ENCODE measurements around the gene MEI1. TPM values are rescaled to one million over a fixed set of nuclear protein-coding genes. Genes with fewer than 3 reads are reported as not detected.

The MEI1 gene
- total and polyA plus RNA-seq, 2 of the 4 experiments (the other 2 are of a cell fraction): 0.90 to 2.6 TPM

- no peak for DNase-seq
- no peak overlapping the region for H4K91ac ChIP-seq (ENCODE audit: insufficient read depth, low read depth, low read length)
- H3K4ac ChIP-seq (ENCODE audit: low read depth, low read length): no peak overlapping the region
- H3K9me3 ChIP-seq (ENCODE audit: control insufficient read depth, insufficient read depth, low read length): no peaks in the 10 kb centered on the region
- no peak overlapping the region for H2AFZ ChIP-seq (replicated peaks; ENCODE audit: low read length, poor library complexity)
- ChIA-PET CTCF (no interaction called here), POLR2A (ENCODE audit: unreplicated experiment) (no interaction called here)
- no peak overlapping the region for H3K14ac ChIP-seq (replicated peaks; ENCODE audit: low read depth, low read length)
- H2AK5ac ChIP-seq (ENCODE audit: low read depth, low read length): no peak overlapping the region
- H3K18ac ChIP-seq (ENCODE audit: low read depth, low read length): no peak overlapping the region
- peaks cover 13% of the 10 kb centered on the region for H4K20me1 ChIP-seq (ENCODE audit: insufficient read depth, low read length)
- no peak overlapping the region for H3K9ac ChIP-seq (ENCODE audit: low read depth, low read length)
- no peak overlapping the region for H3K4me2 ChIP-seq (ENCODE audit: low read depth, low read length)
- H3K23ac ChIP-seq (ENCODE audit: low read depth, low read length): no peak overlapping the region
- H3K27ac ChIP-seq (ENCODE audit: insufficient read depth, low read length): no peak overlapping the region
- TF ChIP-seq SMC3 (IDR thresholded peaks at IDR 0.05; ENCODE audit: low read depth, low read length) (no peak), CTCF (conservative IDR thresholded peaks at IDR 0.05; ENCODE audit: low read depth, low read length) (no peak), BHLHE40 (IDR thresholded peaks at IDR 0.05; ENCODE audit: low read depth, low read length) (no peak), MAZ (IDR thresholded peaks at IDR 0.05; ENCODE audit: borderline replicate concordance, low read depth, low read length) (no peak), FOS (IDR thresholded peaks at IDR 0.05; ENCODE audit: low read depth, low read length) (no peak), MXI1 (IDR thresholded peaks at IDR 0.05; ENCODE audit: borderline replicate concordance, low read depth, low read length) (no peak), MAFK (IDR thresholded peaks at IDR 0.05; ENCODE audit: low read depth, low read length) (no peak), RAD21 (IDR thresholded peaks at IDR 0.05; ENCODE audit: low read length) (no peak), POLR2A (IDR thresholded peaks at IDR 0.05; ENCODE audit: low read depth, low read length) (no peak), NFE2L2 (IDR thresholded peaks at IDR 0.05; ENCODE audit: low read depth, low read length) (no peak), USF2 (IDR thresholded peaks at IDR 0.05; ENCODE audit: low read depth, low read length) (no peak), RFX5 (IDR thresholded peaks at IDR 0.05; ENCODE audit: low read depth, low read length) (no peak), RCOR1 (IDR thresholded peaks at IDR 0.05; ENCODE audit: insufficient replicate concordance, low read length) (no peak), CEBPB (IDR thresholded peaks at IDR 0.05; ENCODE audit: low read depth, low read length) (no peak), ELK1 (IDR thresholded peaks at IDR 0.05; ENCODE audit: borderline replicate concordance, low read depth, low read length) (no peak), CHD1 (IDR thresholded peaks at IDR 0.05; ENCODE audit: low read depth, low read length) (no peak)
- H3K4me3 ChIP-seq (ENCODE audit: insufficient read depth, low read depth, low read length): no peak overlapping the region
- no peak overlapping the region for H2BK120ac ChIP-seq (ENCODE audit: low read depth, low read length)
- in situ Hi-C loops (cut with MboI; ENCODE audit: low sequenced_read_pairs): no loop called here
- peaks cover 9% of the 10 kb centered on the region for H3K9me1 ChIP-seq (ENCODE audit: insufficient read depth, low read length)
- dilution Hi-C loops (cut with HindIII; ENCODE audit: low sequenced_read_pairs, unreplicated experiment): no loop called here
- no peak overlapping the region for H2BK5ac ChIP-seq (ENCODE audit: low read depth, low read length, poor library complexity, severe bottlenecking)
- H4K5ac ChIP-seq (ENCODE audit: low read depth, low read length): no peak overlapping the region
- H3K56ac ChIP-seq (ENCODE audit: extremely low read depth, insufficient read depth, low read length): no peak overlapping the region
- no peak overlapping the region for H4K8ac ChIP-seq (ENCODE audit: low read depth in 2 of 2, low read length in 2 of 2)
- H2BK20ac ChIP-seq (ENCODE audit: low read depth, low read length): no peak overlapping the region
- no peak for ATAC-seq (ENCODE audit: low read depth)
- H3K36me3 ChIP-seq (ENCODE audit: control insufficient read depth, insufficient read depth, low read length): peaks cover 25% of the 10 kb centered on the region
- H3K4me1 ChIP-seq (ENCODE audit: control insufficient read depth, insufficient read depth, low read length): peaks cover 13% of the 10 kb centered on the region
- BruUV-seq (replicated peaks): no TSS peak
- H3K27me3 ChIP-seq (ENCODE audit: control insufficient read depth, insufficient read depth, low read length): no peaks in the 10 kb centered on the region
- intact Hi-C loops (cut with micrococcal nuclease): no loop called here
- no peak overlapping the region for H2AK9ac ChIP-seq (replicated peaks; ENCODE audit: low read depth, low read length, poor library complexity)
- peaks cover 0 to 24% of the 10 kb centered on the region in 2 experiments; a peak in 2 of 4 replicates for H3K79me1 ChIP-seq (ENCODE audit: low read depth in 1 of 2, low read length in 2 of 2)
- no peak overlapping the region for H2BK15ac ChIP-seq (ENCODE audit: low read depth, low read length)
Observed at GRCh38 chr22:41664490-41664889, 34.8 kb upstream of the MEI1 start.
